Measurements from ENCODE around the gene NUDT17. TPM values are rescaled to one million over a fixed set of nuclear protein-coding genes. Genes with fewer than 3 reads are reported as not detected.

NUDT17 gene
- total RNA-seq, 1 donor from 2014 or later: not detected

- intact Hi-C loops (cut with DNase I): loop anchor here (1.0 to 5.0 kb wide), 4 partner anchors 16 to 120 kb away; no protein-coding TSS in a partner anchor
- Histone ChIP-seq H3K4me3 (peak overlapping the region in 1 of 2 donors; percentile 23), H3K4me1 (peaks cover 14 to 36% of the 10 kb centered on the region in 2 donors), H3K27ac (peak overlapping the region; percentile 92 to 98), H3K9me3 (no peaks in the 10 kb centered on the region), H3K27me3 (no peaks in the 10 kb centered on the region), H3K36me3 (peaks cover 24 to 44% of the 10 kb centered on the region in 2 donors)
- DNase-seq (ENCODE audit: low spot score in 2 of 2): no peak
- TF ChIP-seq CTCF (IDR thresholded peaks at IDR 0.05): no peak
Measured at GRCh38 chr1:145892486-145893087, 47.2 kb downstream of the NUDT17 start.

DNA sequence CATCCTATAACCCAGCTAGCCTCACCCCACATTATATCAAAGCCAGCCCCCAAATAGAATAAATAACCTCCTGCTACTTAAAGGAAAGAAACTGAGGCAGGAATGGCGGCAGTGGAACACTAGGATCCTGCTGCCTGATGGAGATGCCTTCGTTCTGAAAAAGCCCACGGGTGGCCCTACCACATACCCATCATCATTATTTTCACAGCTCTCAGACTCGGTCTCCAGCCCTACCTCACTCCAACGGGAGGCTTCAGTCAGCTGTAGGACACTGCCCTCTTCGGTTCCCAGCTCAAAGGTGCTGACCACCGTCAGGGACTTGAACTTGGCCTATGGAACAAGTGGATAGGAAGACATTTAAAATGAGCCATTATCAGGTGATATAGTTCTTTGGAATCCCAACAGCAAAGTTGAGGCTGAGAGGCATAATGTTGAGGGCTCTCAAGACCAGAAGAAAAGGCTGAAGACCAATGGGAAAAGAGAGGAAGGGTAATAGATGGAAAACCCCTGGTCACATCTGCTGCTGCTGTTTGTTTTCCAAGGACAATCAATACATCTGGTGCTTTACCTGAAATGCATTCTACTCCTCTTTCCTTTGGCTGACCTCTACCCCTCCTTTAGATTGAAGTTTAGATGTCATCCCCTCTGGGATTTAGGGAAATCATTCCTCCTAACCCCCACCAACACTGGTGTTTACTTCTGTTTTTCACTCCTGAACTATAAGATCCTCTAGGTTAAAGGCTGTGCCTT lies 48.1 kb downstream of the NUDT17 start:
- intact Hi-C loops (cut with DNase I): loop anchor here (2.0 to 5.0 kb wide), 3 partner anchors 63 to 119 kb away; no protein-coding TSS in a partner anchor

GRCh38 chr1:145895471-145895870 lies 50.0 kb downstream of the NUDT17 start:
- no peak for DNase-seq (ENCODE audit: low spot score in 2 of 2)
- H3K27me3 ChIP-seq: no peaks in the 10 kb centered on the region
- peaks cover 14 to 26% of the 10 kb centered on the region in 2 donors for H3K4me1 ChIP-seq
- H3K36me3 ChIP-seq: peaks cover 51 to 66% of the 10 kb centered on the region in 2 donors
- TF ChIP-seq CTCF (IDR thresholded peaks at IDR 0.05): no peak
- no peaks in the 10 kb centered on the region for H3K9me3 ChIP-seq
- no peak overlapping the region for H3K4me3 ChIP-seq
- peak overlapping the region; percentile 36 to 42 for H3K27ac ChIP-seq
- intact Hi-C loops (cut with DNase I): no loop called here

More for the DNA sequence above, 48.1 kb downstream of the NUDT17 start:
- H3K4me1 ChIP-seq: peaks cover 14 to 36% of the 10 kb centered on the region in 2 donors
- DNase-seq (ENCODE audit: low spot score in 2 of 2): no peak
- H3K9me3 ChIP-seq: no peaks in the 10 kb centered on the region
- H3K36me3 ChIP-seq: peaks cover 33 to 53% of the 10 kb centered on the region in 2 donors
- H3K4me3 ChIP-seq: no peak overlapping the region
- H3K27ac ChIP-seq: peak overlapping the region; percentile 92 to 98
- no peaks in the 10 kb centered on the region for H3K27me3 ChIP-seq
- no peak for TF ChIP-seq CTCF (IDR thresholded peaks at IDR 0.05)

DNA sequence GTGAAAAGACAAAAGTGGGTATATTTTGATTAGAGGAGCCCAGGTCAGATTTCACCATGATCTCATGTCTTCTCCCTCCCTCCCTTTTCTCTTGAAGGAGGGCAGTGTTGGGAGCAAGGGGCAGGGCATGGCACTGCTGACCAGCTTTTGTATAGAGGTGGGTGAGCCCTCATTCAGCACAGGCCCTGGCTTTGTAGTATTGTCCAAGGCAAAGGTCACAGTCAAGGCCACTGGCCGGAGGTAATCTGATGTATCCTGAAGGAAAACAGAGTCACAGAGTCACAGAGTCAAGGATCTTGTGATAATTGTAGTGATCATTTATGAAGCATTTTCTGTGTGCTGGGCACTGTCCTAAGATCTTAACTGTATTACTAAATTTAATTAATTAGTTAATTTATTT lies 52.5 kb downstream of the NUDT17 start:
- H3K27ac ChIP-seq: peak overlapping the region in 1 of 2 donors; percentile 48
- DNase-seq (ENCODE audit: low spot score in 2 of 2): no peak
- no peak for TF ChIP-seq CTCF (IDR thresholded peaks at IDR 0.05)
- intact Hi-C loops (cut with DNase I): no loop called here
- H3K36me3 ChIP-seq: peaks cover 73 to 91% of the 10 kb centered on the region in 2 donors
- no peaks in the 10 kb centered on the region for H3K27me3 ChIP-seq
- no peaks in the 10 kb centered on the region for H3K9me3 ChIP-seq
- no peak overlapping the region for H3K4me3 ChIP-seq
- H3K4me1 ChIP-seq: peaks cover 0 to 5% of the 10 kb centered on the region in 2 donors

Other genes with a start within 250 kb of the NUDT17 start
- gene GPR89A, start 237.6 kb upstream of the NUDT17 start, total RNA-seq: 12.3 TPM
- not detected for gene PDZK1, start 138.3 kb upstream of the NUDT17 start, total RNA-seq
- gene CD160, start 126.1 kb upstream of the NUDT17 start, total RNA-seq: not detected
- 16.5 TPM for gene RNF115, start 21.5 kb upstream of the NUDT17 start, total RNA-seq
- gene POLR3C, start 21.4 kb upstream of the NUDT17 start, total RNA-seq: 18.9 TPM
- gene PIAS3, start 13.5 kb downstream of the NUDT17 start, total RNA-seq: 44.4 TPM
- gene ANKRD35, start 40.2 kb downstream of the NUDT17 start, total RNA-seq: 19.9 TPM
- gene ITGA10, start 64.4 kb downstream of the NUDT17 start, total RNA-seq: 83.1 TPM
- 11.2 TPM for gene PEX11B, start 73.1 kb downstream of the NUDT17 start, total RNA-seq
- gene RBM8A, start 81.9 kb downstream of the NUDT17 start, total RNA-seq: 48.9 TPM
- gene LIX1L, start 112.4 kb downstream of the NUDT17 start, total RNA-seq: 44.0 TPM
- 13.6 TPM for gene ANKRD34A, start 118.9 kb downstream of the NUDT17 start, total RNA-seq
- gene POLR3GL, start 119.1 kb downstream of the NUDT17 start, total RNA-seq: 22.9 TPM
- 877 TPM for gene TXNIP, start 150.9 kb downstream of the NUDT17 start, total RNA-seq
- not detected for gene HJV, start 176.1 kb downstream of the NUDT17 start, total RNA-seq